Coronary artery (tissue), 2 donors: ENCODE data around the gene FAM149A.

Experiments
- DNase-seq: peaks from one replicate; pipeline ENCODE4 v3.0.0-alpha.2; 2017; ENCODE audit warnings: low spot score
- H3K27ac ChIP-seq, 2 donors: fragments of 200-600 bp; sonication (generic); one replicate each; pipeline ENCODE4 v1.5.1; 2016 to 2019
- H3K4me3 ChIP-seq: fragments of 200-600 bp; sonication (generic); 2 replicates; pipeline ENCODE4 v1.5.1; 2016; ENCODE audit warnings: mild to moderate bottlenecking, moderate library complexity
- TF ChIP-seq, protein P1 (sequence below): fragments of 200-600 bp; sonication (generic); IDR thresholded peaks from one replicate; pipeline ENCODE4 v1.5.1; 2019; ENCODE audit warnings: antibody characterized with exemption

FAM149A gene

DNA sequence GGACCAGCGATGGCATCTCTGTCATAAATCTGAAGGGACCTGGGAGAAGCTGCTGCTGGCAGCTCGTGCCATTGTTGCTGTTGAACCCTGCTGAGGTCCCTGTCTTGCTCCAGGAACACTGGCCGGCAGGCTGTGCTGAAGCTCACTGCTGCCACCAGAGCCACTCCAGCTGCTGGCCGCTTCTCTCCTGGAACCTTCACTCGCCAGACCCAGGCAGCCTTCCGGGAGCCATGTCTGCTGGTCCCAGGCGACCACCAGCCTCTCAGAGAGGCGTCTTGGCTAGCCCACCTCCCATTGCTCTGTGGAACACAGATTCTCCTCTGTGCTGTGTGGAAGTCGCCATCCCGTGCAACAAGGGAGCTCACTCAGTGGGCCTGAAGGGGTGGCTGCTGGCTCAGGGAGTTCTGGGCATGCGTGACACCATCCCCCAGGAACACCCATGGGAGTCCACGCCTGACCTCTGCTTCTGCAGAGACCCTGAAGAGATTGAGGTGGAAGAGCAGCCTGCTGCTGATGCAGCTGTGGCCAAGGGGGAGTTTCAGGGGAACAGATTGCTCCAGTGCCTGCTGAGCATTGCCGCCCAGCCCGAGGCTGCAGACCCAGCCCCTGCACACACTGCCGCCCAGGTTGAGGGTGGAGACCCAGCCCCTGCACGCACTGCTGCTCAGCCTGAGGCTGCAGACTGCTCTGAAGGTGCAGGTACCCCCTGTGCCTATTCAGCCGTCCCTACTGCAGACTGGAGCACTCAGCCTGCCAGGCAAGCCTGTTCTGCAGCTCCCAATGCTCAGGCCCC is 53.7 kb downstream of the FAM149A start:
- Histone ChIP-seq H3K27ac (no peak overlapping the region), H3K4me3 (no peak overlapping the region)
- TF ChIP-seq, protein P1, sequence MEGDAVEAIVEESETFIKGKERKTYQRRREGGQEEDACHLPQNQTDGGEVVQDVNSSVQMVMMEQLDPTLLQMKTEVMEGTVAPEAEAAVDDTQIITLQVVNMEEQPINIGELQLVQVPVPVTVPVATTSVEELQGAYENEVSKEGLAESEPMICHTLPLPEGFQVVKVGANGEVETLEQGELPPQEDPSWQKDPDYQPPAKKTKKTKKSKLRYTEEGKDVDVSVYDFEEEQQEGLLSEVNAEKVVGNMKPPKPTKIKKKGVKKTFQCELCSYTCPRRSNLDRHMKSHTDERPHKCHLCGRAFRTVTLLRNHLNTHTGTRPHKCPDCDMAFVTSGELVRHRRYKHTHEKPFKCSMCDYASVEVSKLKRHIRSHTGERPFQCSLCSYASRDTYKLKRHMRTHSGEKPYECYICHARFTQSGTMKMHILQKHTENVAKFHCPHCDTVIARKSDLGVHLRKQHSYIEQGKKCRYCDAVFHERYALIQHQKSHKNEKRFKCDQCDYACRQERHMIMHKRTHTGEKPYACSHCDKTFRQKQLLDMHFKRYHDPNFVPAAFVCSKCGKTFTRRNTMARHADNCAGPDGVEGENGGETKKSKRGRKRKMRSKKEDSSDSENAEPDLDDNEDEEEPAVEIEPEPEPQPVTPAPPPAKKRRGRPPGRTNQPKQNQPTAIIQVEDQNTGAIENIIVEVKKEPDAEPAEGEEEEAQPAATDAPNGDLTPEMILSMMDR, result no peak
- no peak for DNase-seq

DNA sequence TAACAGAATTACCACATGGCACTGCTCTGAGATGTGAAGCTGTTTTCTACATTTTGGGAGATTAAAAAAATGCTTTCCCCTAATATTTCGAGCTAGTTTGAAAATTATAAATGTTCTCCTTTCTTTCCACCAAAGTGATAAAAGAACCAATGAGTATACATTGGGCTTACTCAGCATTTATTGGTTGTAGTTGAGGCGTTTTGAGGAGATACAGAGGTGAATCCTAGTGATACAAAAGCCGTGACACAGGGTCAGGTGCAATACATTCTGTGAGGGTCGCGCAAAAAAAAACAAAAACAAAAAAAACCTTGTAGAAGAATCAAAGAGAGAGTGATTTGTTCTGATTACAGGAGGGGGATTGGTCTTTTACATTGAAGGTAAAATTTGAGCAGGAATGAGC is 54.5 kb downstream of the FAM149A start:
- DNase-seq, result no peak
- Histone ChIP-seq H3K27ac (no peak overlapping the region), H3K4me3 (no peak overlapping the region)
- TF ChIP-seq, protein P1, result no peak

DNA sequence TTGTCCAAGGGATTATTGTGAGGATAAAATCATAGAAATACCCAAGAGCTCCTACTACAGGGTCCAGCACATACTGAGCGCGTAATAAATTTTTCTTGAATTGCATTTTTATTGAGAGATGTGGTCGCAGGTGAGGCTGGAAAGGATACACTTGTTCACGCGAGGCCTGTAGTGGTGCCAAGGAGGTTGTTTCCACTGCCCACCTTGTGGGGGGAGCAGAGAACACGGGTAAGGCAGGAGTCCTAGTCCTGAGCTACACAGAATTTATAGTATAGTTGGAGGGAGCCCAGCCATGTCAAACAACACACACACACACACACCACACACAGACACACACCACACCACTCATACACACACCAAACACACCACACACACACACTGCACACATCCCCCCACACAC is 55.1 kb downstream of the FAM149A start:
- TF ChIP-seq, protein P1, result no peak
- no peak for DNase-seq
- Histone ChIP-seq H3K4me3 (no peak overlapping the region), H3K27ac (no peak overlapping the region)

DNA sequence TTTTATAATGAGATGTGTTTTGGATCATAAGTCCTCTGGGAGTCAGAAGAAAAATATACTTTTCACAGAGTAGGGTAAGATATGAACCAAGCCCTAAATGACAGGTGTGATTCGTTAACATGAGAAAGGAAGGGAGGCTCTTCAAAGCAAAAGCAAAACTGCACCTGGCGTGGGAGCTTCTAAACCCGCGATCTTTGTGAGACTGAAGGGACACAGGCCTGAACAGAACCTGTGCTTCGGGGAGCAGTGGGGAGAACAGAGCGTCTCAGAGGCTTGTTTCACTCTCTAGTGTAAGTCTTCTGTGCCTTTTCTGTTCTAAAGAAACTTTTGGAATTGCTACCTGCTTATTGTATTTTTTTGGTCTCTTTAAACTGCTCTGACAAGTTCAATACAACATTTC is 56.6 kb downstream of the FAM149A start:
- no peak for DNase-seq
- no peak overlapping the region for H3K27ac ChIP-seq
- H3K4me3 ChIP-seq, result no peak overlapping the region
- TF ChIP-seq, protein P1, result no peak

DNA sequence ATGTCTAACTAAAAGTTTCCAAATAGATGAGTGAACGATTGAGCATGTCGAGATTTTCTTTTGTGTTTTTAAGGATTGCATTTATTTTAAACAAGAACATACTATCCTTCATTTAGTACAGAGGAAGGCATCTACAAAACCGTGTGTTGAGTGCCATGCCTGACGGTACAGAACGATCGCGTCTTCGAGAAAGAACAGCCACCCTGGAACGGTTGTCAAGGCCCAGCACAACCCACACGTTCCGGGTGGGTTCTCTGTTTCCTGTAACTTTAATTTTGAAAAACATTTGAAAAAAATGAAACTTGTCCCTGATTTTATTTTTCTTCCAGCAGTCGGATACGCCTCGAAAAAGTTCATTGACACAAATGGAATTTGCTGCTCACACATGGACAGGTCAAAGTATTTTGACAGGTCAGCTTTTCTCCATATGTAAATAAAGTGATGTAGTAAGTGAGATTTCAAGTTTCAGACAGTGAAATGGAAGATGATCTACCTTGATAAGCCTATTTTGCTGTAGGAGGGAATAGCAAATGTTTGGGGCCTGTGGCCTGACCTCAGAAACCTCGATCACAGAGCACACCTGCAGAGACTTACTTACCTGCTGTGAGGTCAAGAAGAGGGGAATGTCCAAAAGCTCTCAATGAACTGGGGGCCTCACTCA is 62.5 kb downstream of the FAM149A start:
- TF ChIP-seq, protein P1, result no peak
- H3K27ac ChIP-seq, result no peak overlapping the region
- DNase-seq, result no peak
- H3K4me3 ChIP-seq, result no peak overlapping the region

DNA sequence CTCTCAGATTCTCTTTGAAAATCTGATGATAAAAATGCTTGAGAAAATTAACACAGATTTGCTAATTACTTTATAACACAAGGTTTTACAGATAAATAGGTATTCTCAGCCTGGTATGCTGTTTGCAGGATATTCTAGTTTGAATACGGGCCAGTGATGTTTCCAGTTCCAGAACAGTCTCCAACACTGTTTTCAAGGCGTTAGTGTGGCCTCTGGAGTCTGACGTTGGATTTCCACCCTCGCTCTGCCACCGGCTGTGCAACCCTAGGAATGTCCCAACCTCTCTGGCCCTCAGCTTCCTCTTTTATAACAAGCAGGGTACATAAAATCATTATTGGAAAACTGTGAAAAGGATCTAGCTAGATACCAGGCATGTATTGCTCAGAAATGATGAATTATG is 63.1 kb downstream of the FAM149A start:
- Histone ChIP-seq H3K27ac (no peak overlapping the region), H3K4me3 (no peak overlapping the region)
- no peak for DNase-seq
- TF ChIP-seq, protein P1, result no peak

DNA sequence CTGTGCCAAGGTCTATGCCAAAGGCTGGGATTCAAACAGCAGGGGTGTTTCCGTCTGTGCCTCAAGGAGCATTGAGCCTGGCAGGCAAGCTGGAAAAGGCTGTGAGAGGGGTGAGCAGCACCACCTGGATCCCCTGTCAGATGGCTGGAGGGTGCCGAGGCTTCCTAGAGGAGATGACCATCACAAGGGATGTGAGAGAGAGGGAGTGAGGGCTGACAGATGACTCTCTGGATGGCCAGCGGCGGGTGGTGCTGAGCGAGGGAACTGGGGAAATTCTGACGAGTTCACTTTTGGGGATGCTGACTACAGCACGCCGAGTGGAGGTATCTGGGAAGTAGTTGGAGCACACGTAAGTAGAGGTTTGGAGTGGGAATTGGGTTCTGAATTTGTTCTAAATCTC is 64.2 kb downstream of the FAM149A start:
- TF ChIP-seq, protein P1, result no peak

More for the DNA sequence above, 64.2 kb downstream of the FAM149A start:
- Histone ChIP-seq H3K27ac (no peak overlapping the region), H3K4me3 (no peak overlapping the region)
- DNase-seq, result no peak
